ENCODE measurements around the gene SLX4IP. TPM values are rescaled to one million over a fixed set of nuclear protein-coding genes. Genes with fewer than 3 reads are reported as not detected.

The SLX4IP gene
- total RNA-seq, 2 experiments from 2014 or later: 1.6 to 1.8 TPM

- no peak overlapping the region for H3K27ac Mint-ChIP-seq
- DNase-seq: no peak
- peaks cover 27% of the 10 kb centered on the region for H3K36me3 Mint-ChIP-seq (ENCODE audit: low read depth)
- POLR2A ChIA-PET: no interaction called here
- CTCF ChIA-PET: no interaction called here
- H3K27me3 Mint-ChIP-seq: no peaks in the 10 kb centered on the region
- H3K9me3 Mint-ChIP-seq: no peaks in the 10 kb centered on the region
- H3K27me3 ChIP-seq (ENCODE audit: control insufficient read depth in 1 of 2, insufficient read depth in 2 of 2, low read length in 2 of 2): no peaks in the 10 kb centered on the region
- ATAC-seq (ENCODE audit: poor library complexity): no peak
- no peaks in the 10 kb centered on the region for H3K9me3 ChIP-seq (ENCODE audit: control insufficient read depth in 1 of 2, insufficient read depth in 1 of 2, low read length in 2 of 2)
- intact Hi-C loops (cut with DNase I, micrococcal nuclease): no loop called here
- H3K4me1 ChIP-seq (ENCODE audit: insufficient read depth, low read length): peaks cover 5% of the 10 kb centered on the region
- H3K4me3 Mint-ChIP-seq: no peak overlapping the region
- no peak overlapping the region for H3K27ac ChIP-seq (ENCODE audit: low read depth in 1 of 2, low read length in 2 of 2)
- TF ChIP-seq, protein P1, sequence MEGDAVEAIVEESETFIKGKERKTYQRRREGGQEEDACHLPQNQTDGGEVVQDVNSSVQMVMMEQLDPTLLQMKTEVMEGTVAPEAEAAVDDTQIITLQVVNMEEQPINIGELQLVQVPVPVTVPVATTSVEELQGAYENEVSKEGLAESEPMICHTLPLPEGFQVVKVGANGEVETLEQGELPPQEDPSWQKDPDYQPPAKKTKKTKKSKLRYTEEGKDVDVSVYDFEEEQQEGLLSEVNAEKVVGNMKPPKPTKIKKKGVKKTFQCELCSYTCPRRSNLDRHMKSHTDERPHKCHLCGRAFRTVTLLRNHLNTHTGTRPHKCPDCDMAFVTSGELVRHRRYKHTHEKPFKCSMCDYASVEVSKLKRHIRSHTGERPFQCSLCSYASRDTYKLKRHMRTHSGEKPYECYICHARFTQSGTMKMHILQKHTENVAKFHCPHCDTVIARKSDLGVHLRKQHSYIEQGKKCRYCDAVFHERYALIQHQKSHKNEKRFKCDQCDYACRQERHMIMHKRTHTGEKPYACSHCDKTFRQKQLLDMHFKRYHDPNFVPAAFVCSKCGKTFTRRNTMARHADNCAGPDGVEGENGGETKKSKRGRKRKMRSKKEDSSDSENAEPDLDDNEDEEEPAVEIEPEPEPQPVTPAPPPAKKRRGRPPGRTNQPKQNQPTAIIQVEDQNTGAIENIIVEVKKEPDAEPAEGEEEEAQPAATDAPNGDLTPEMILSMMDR (IDR thresholded peaks at IDR 0.05): no peak
- peaks cover 2% of the 10 kb centered on the region for H3K36me3 ChIP-seq (ENCODE audit: insufficient read depth, low read length)
- H3K4me1 Mint-ChIP-seq (ENCODE audit: low read depth): peaks cover 13% of the 10 kb centered on the region
- H3K4me3 ChIP-seq (ENCODE audit: low read length): no peak overlapping the region
Measured at GRCh38 chr20:10572853-10573252, 137.7 kb downstream of the SLX4IP start.

DNA sequence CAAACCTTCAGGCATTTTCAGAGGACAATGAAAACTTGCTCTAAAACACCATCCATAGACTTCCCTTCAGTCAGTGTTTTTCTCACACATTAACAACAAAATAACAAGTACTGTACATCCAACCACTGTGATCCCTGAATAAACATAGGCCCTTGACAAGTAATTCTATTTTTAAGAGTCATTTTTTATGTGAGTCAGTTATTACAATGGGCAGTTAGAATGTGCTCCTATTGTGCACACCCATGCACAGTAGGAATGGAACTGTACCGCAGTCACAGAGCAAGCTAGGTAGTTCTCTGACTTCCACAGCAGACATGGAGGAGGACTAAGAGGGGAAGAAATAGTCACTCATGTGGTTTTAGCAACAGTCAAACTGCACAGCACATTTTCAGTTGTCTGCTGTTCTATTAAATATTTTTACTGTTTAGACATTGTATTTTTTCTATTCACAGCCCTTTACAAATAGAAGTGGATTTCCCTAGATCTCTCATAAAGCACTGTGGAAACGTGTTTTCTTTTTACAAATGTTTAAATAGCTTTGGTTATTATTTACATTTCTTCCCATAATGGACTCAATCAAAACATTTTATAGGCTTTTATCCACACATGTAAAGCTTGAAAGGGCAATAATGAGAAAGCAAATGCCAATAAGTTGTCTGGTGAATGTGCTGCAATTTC, 138.3 kb downstream of the SLX4IP start:
- peaks cover 11% of the 10 kb centered on the region for H3K4me1 Mint-ChIP-seq (ENCODE audit: low read depth)
- H3K27ac ChIP-seq (ENCODE audit: low read depth in 1 of 2, low read length in 2 of 2): no peak overlapping the region
- H3K27ac Mint-ChIP-seq: no peak overlapping the region

DNA sequence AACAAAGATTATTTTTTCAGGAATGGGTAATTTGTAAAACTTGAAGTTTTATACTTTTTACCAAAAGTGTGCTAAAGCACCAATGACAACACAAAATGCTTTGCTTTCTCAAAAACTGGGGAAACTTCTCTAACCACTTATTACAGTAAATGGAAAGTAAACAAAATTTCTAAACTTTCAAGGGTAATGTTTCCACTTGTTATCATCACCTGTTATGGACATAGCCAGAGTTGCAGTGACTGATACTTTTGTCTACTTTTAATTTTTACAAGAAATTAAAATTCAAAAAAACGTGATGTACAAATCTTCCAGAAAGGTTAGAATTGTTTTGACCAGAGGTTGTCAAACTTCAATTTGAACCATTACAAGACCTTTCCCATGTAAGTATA, 138.8 kb downstream of the SLX4IP start:
- Histone ChIP-seq H3K9me3 (ENCODE audit: control insufficient read depth in 1 of 2, insufficient read depth in 1 of 2, low read length in 2 of 2) (no peaks in the 10 kb centered on the region), H3K4me3 (ENCODE audit: low read length) (no peak overlapping the region), H3K27ac (ENCODE audit: low read depth in 1 of 2, low read length in 2 of 2) (no peak overlapping the region), H3K27me3 (ENCODE audit: control insufficient read depth in 1 of 2, insufficient read depth in 2 of 2, low read length in 2 of 2) (no peaks in the 10 kb centered on the region), H3K36me3 (ENCODE audit: insufficient read depth, low read length) (peaks cover 2% of the 10 kb centered on the region), H3K4me1 (ENCODE audit: insufficient read depth, low read length) (peaks cover 5% of the 10 kb centered on the region)
- ChIA-PET POLR2A (no interaction called here), CTCF (no interaction called here)
- Mint-ChIP-seq H3K27ac (no peak overlapping the region), H3K36me3 (ENCODE audit: low read depth) (peaks cover 26% of the 10 kb centered on the region), H3K27me3 (no peaks in the 10 kb centered on the region), H3K4me3 (no peak overlapping the region), H3K4me1 (ENCODE audit: low read depth) (peaks cover 11% of the 10 kb centered on the region), H3K9me3 (no peaks in the 10 kb centered on the region)
- ATAC-seq (ENCODE audit: poor library complexity) (no peak), DNase-seq (no peak)
- TF ChIP-seq, protein P1 (IDR thresholded peaks at IDR 0.05): no peak
- intact Hi-C loops (cut with DNase I, micrococcal nuclease): no loop called here

More for the DNA sequence above, 138.3 kb downstream of the SLX4IP start:
- Histone ChIP-seq H3K9me3 (ENCODE audit: control insufficient read depth in 1 of 2, insufficient read depth in 1 of 2, low read length in 2 of 2) (no peaks in the 10 kb centered on the region), H3K4me1 (ENCODE audit: insufficient read depth, low read length) (peaks cover 5% of the 10 kb centered on the region), H3K4me3 (ENCODE audit: low read length) (no peak overlapping the region), H3K36me3 (ENCODE audit: insufficient read depth, low read length) (peaks cover 2% of the 10 kb centered on the region), H3K27me3 (ENCODE audit: control insufficient read depth in 1 of 2, insufficient read depth in 2 of 2, low read length in 2 of 2) (no peaks in the 10 kb centered on the region)
- H3K27me3 Mint-ChIP-seq: no peaks in the 10 kb centered on the region
- H3K4me3 Mint-ChIP-seq: no peak overlapping the region
- TF ChIP-seq, protein P1 (IDR thresholded peaks at IDR 0.05): no peak
- intact Hi-C loops (cut with DNase I, micrococcal nuclease): no loop called here
- H3K9me3 Mint-ChIP-seq: no peaks in the 10 kb centered on the region
- ATAC-seq (ENCODE audit: poor library complexity): no peak
- peaks cover 26% of the 10 kb centered on the region for H3K36me3 Mint-ChIP-seq (ENCODE audit: low read depth)
- ChIA-PET CTCF (no interaction called here), POLR2A (no interaction called here)
- no peak for DNase-seq

All from CD4-positive, alpha-beta T cell (primary cell).